ENCODE results near the gene FRMD3.

The FRMD3 gene

GRCh38 chr9:83239747-83240146 is 298.5 kb downstream of the FRMD3 start:
- no peak overlapping the region for H2BK12ac ChIP-seq (ENCODE audit: low read length)
- peaks cover 0 to 2% of the 10 kb centered on the region in 2 donors for H3K9me3 ChIP-seq (replicated peaks in 1 of 2; ENCODE audit: control insufficient read depth in 2 of 2, insufficient read depth in 1 of 2, low read depth in 1 of 2, low read length in 2 of 2)
- H3K23ac ChIP-seq (ENCODE audit: low read depth, low read length, poor library complexity), result no peak overlapping the region
- H4K91ac ChIP-seq (ENCODE audit: low read depth, low read length, poor library complexity), result no peak overlapping the region
- DNase-seq (ENCODE audit: low spot score), result no peak
- no peak overlapping the region for H4K8ac ChIP-seq (ENCODE audit: low read depth, low read length)
- no peak overlapping the region for H3K18ac ChIP-seq (ENCODE audit: low read length)
- no peaks in the 10 kb centered on the region for H3K36me3 ChIP-seq (replicated peaks in 1 of 2; ENCODE audit: control insufficient read depth in 2 of 2, insufficient read depth in 2 of 2, low read length in 2 of 2)
- no peak overlapping the region for H3K9ac ChIP-seq (ENCODE audit: low read depth, low read length, poor library complexity)
- H3K14ac ChIP-seq (ENCODE audit: low read length), result no peak overlapping the region
- no peak overlapping the region for H2BK15ac ChIP-seq (ENCODE audit: low read length)
- no peak overlapping the region for H2AK5ac ChIP-seq (ENCODE audit: low read depth, low read length)
- H3K79me1 ChIP-seq (ENCODE audit: low read depth, low read length), result no peaks in the 10 kb centered on the region
- no peak overlapping the region for H2BK120ac ChIP-seq (ENCODE audit: low read depth, low read length)
- H3K4me2 ChIP-seq (ENCODE audit: insufficient read depth, low read length, poor library complexity, severe bottlenecking), result no peak overlapping the region
- H3K4me1 ChIP-seq (ENCODE audit: control insufficient read depth in 2 of 2, insufficient read depth in 1 of 2, low read depth in 1 of 2, low read length in 2 of 2), result no peaks in the 10 kb centered on the region
- no peaks in the 10 kb centered on the region for H3K27me3 ChIP-seq (ENCODE audit: control insufficient read depth in 3 of 3, insufficient read depth in 3 of 3, low read depth in 1 of 3, low read length in 3 of 3)
- no peak overlapping the region for H2BK5ac ChIP-seq (ENCODE audit: low read length)
- H2AFZ ChIP-seq (ENCODE audit: low read length), result no peak overlapping the region
- no peak overlapping the region for H3K4ac ChIP-seq (ENCODE audit: low read length)
- no peak overlapping the region for H3K27ac ChIP-seq (replicated peaks; ENCODE audit: low read length)
- no peak overlapping the region for H3K4me3 ChIP-seq (ENCODE audit: low read length in 2 of 2)

GRCh38 chr9:83238871-83239640 is 299.1 kb downstream of the FRMD3 start:
- no peak overlapping the region for H2BK15ac ChIP-seq (ENCODE audit: low read length)
- H3K4ac ChIP-seq (ENCODE audit: low read length), result no peak overlapping the region
- H3K9me3 ChIP-seq (replicated peaks in 1 of 2; ENCODE audit: control insufficient read depth in 2 of 2, insufficient read depth in 1 of 2, low read depth in 1 of 2, low read length in 2 of 2), result peaks cover 0 to 2% of the 10 kb centered on the region in 2 donors
- H3K27ac ChIP-seq (replicated peaks; ENCODE audit: low read length), result no peak overlapping the region
- no peak overlapping the region for H3K4me2 ChIP-seq (ENCODE audit: insufficient read depth, low read length, poor library complexity, severe bottlenecking)
- no CpG with 5 or more reads among the region's 6 CpGs for WGBS, 2 donors (ENCODE audit: extremely low coverage in 2 of 2, insufficient read length in 2 of 2, insufficient replicate concordance in 1 of 2)
- no peak overlapping the region for H4K91ac ChIP-seq (ENCODE audit: low read depth, low read length, poor library complexity)
- DNase-seq (ENCODE audit: low spot score), result no peak
- H3K36me3 ChIP-seq (replicated peaks in 1 of 2; ENCODE audit: control insufficient read depth in 2 of 2, insufficient read depth in 2 of 2, low read length in 2 of 2), result no peaks in the 10 kb centered on the region
- no peak overlapping the region for H3K18ac ChIP-seq (ENCODE audit: low read length)
- no peak overlapping the region for H4K8ac ChIP-seq (ENCODE audit: low read depth, low read length)
- H3K9ac ChIP-seq (ENCODE audit: low read depth, low read length, poor library complexity), result no peak overlapping the region
- no peaks in the 10 kb centered on the region for H3K4me1 ChIP-seq (ENCODE audit: control insufficient read depth in 2 of 2, insufficient read depth in 1 of 2, low read depth in 1 of 2, low read length in 2 of 2)
- no peaks in the 10 kb centered on the region for H3K27me3 ChIP-seq (ENCODE audit: control insufficient read depth in 3 of 3, insufficient read depth in 3 of 3, low read depth in 1 of 3, low read length in 3 of 3)
- no peak overlapping the region for H2BK5ac ChIP-seq (ENCODE audit: low read length)
- H2BK12ac ChIP-seq (ENCODE audit: low read length), result no peak overlapping the region
- H3K23ac ChIP-seq (ENCODE audit: low read depth, low read length, poor library complexity), result no peak overlapping the region
- no peak overlapping the region for H3K4me3 ChIP-seq (ENCODE audit: low read length in 2 of 2)
- H3K14ac ChIP-seq (ENCODE audit: low read length), result no peak overlapping the region
- no peak overlapping the region for H2AK5ac ChIP-seq (ENCODE audit: low read depth, low read length)
- no peak overlapping the region for H2AFZ ChIP-seq (ENCODE audit: low read length)
- H2BK120ac ChIP-seq (ENCODE audit: low read depth, low read length), result no peak overlapping the region
- no peaks in the 10 kb centered on the region for H3K79me1 ChIP-seq (ENCODE audit: low read depth, low read length)

- Histone ChIP-seq H3K4me1 (ENCODE audit: control insufficient read depth in 2 of 2, insufficient read depth in 1 of 2, low read depth in 1 of 2, low read length in 2 of 2) (peaks cover 0 to 2% of the 10 kb centered on the region in 2 donors), H3K4me3 (ENCODE audit: low read length in 2 of 2) (no peak overlapping the region), H3K27me3 (ENCODE audit: control insufficient read depth in 3 of 3, insufficient read depth in 3 of 3, low read depth in 1 of 3, low read length in 3 of 3) (no peaks in the 10 kb centered on the region), H3K18ac (ENCODE audit: low read length) (no peak overlapping the region), H3K9me3 (replicated peaks in 1 of 2; ENCODE audit: control insufficient read depth in 2 of 2, insufficient read depth in 1 of 2, low read depth in 1 of 2, low read length in 2 of 2) (no peaks in the 10 kb centered on the region), H3K23ac (ENCODE audit: low read depth, low read length, poor library complexity) (no peak overlapping the region), H2AK5ac (ENCODE audit: low read depth, low read length) (no peak overlapping the region), H3K4me2 (ENCODE audit: insufficient read depth, low read length, poor library complexity, severe bottlenecking) (no peak overlapping the region), H3K79me1 (ENCODE audit: low read depth, low read length) (no peaks in the 10 kb centered on the region), H4K91ac (ENCODE audit: low read depth, low read length, poor library complexity) (no peak overlapping the region), H3K36me3 (replicated peaks in 1 of 2; ENCODE audit: control insufficient read depth in 2 of 2, insufficient read depth in 2 of 2, low read length in 2 of 2) (no peaks in the 10 kb centered on the region), H3K9ac (ENCODE audit: low read depth, low read length, poor library complexity) (no peak overlapping the region), H3K4ac (ENCODE audit: low read length) (no peak overlapping the region), H2BK120ac (ENCODE audit: low read depth, low read length) (no peak overlapping the region), H2BK12ac (ENCODE audit: low read length) (no peak overlapping the region), H4K8ac (ENCODE audit: low read depth, low read length) (no peak overlapping the region), H3K27ac (replicated peaks; ENCODE audit: low read length) (no peak overlapping the region), H2BK15ac (ENCODE audit: low read length) (no peak overlapping the region), H3K14ac (ENCODE audit: low read length) (no peak overlapping the region), H2AFZ (ENCODE audit: low read length) (no peak overlapping the region), H2BK5ac (ENCODE audit: low read length) (no peak overlapping the region)
- no peak for DNase-seq (ENCODE audit: low spot score)
- 100% methylated on average over 1 of the region's 4 CpGs; no CpG with 5 or more reads in 1 of the 2 donors for WGBS, 2 donors (ENCODE audit: extremely low coverage in 2 of 2, insufficient read length in 2 of 2, insufficient replicate concordance in 1 of 2)
Observed at GRCh38 chr9:83236029-83236696, 302.0 kb downstream of the FRMD3 start.

GRCh38 chr9:83235526-83235925 is 302.7 kb downstream of the FRMD3 start:
- Histone ChIP-seq H4K8ac (ENCODE audit: low read depth, low read length) (no peak overlapping the region), H2BK12ac (ENCODE audit: low read length) (no peak overlapping the region), H2BK120ac (ENCODE audit: low read depth, low read length) (no peak overlapping the region), H3K23ac (ENCODE audit: low read depth, low read length, poor library complexity) (no peak overlapping the region), H3K14ac (ENCODE audit: low read length) (no peak overlapping the region), H3K27ac (replicated peaks; ENCODE audit: low read length) (no peak overlapping the region), H3K4me3 (ENCODE audit: low read length in 2 of 2) (no peak overlapping the region), H2AFZ (ENCODE audit: low read length) (no peak overlapping the region), H3K27me3 (ENCODE audit: control insufficient read depth in 3 of 3, insufficient read depth in 3 of 3, low read depth in 1 of 3, low read length in 3 of 3) (no peaks in the 10 kb centered on the region), H2AK5ac (ENCODE audit: low read depth, low read length) (no peak overlapping the region), H2BK5ac (ENCODE audit: low read length) (no peak overlapping the region), H2BK15ac (ENCODE audit: low read length) (no peak overlapping the region), H3K36me3 (replicated peaks in 1 of 2; ENCODE audit: control insufficient read depth in 2 of 2, insufficient read depth in 2 of 2, low read length in 2 of 2) (no peaks in the 10 kb centered on the region), H3K4me1 (ENCODE audit: control insufficient read depth in 2 of 2, insufficient read depth in 1 of 2, low read depth in 1 of 2, low read length in 2 of 2) (peaks cover 0 to 2% of the 10 kb centered on the region in 2 donors), H3K79me1 (ENCODE audit: low read depth, low read length) (no peaks in the 10 kb centered on the region), H3K4ac (ENCODE audit: low read length) (no peak overlapping the region), H3K9ac (ENCODE audit: low read depth, low read length, poor library complexity) (no peak overlapping the region), H3K4me2 (ENCODE audit: insufficient read depth, low read length, poor library complexity, severe bottlenecking) (no peak overlapping the region), H3K9me3 (replicated peaks in 1 of 2; ENCODE audit: control insufficient read depth in 2 of 2, insufficient read depth in 1 of 2, low read depth in 1 of 2, low read length in 2 of 2) (no peaks in the 10 kb centered on the region), H4K91ac (ENCODE audit: low read depth, low read length, poor library complexity) (no peak overlapping the region), H3K18ac (ENCODE audit: low read length) (no peak overlapping the region)
- WGBS, 2 donors (ENCODE audit: extremely low coverage in 2 of 2, insufficient read length in 2 of 2, insufficient replicate concordance in 1 of 2), result no CpG with 5 or more reads among the region's 2 CpGs
- no peak for DNase-seq (ENCODE audit: low spot score)

Measured in neuronal stem cell (in vitro differentiated cells).